GM18520 (cell line): ENCODE measurements around the gene NDUFV3.
"Not testable (repeated sequence)": the region's sequence is repeated elsewhere in the genome, so short reads cannot be mapped to it uniquely, and the experiment has no call there.

Experiments used
- ATAC-seq: cut with Tn5 transposase; IDR thresholded peaks from one replicate; pipeline ENCODE4 v1.9.1; 2021; ENCODE audit not compliant: unreplicated experiment

The NDUFV3 gene

GRCh38 chr21:42883921-42884320 is 9.2 kb upstream of the NDUFV3 start:
- no peak for ATAC-seq

- no peak for ATAC-seq
Measured at GRCh38 chr21:42887326-42887725, 5.8 kb upstream of the NDUFV3 start.

GRCh38 chr21:42892582-42892930 is 553 bp upstream of the NDUFV3 start:
- no peak for ATAC-seq

DNA sequence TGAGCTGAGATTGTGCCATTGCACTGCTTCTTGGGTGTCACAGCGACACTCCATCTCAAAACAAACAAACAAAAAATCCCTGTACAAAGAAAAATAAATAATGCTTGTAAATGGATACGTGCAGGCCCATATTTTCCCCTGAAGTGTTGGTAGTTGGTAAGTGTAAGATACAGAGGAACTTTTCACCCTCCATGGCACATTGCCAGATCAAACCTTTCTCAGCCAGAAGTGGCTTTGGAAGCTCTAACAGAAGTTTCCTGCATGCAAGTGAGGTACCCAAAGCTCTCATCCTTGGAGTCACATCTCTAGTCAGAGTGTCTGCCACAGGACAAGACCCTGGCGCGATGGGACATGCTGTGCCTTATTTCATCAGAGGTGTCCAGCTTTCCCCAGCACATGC is 7.3 kb downstream of the NDUFV3 start:
- no peak for ATAC-seq

DNA sequence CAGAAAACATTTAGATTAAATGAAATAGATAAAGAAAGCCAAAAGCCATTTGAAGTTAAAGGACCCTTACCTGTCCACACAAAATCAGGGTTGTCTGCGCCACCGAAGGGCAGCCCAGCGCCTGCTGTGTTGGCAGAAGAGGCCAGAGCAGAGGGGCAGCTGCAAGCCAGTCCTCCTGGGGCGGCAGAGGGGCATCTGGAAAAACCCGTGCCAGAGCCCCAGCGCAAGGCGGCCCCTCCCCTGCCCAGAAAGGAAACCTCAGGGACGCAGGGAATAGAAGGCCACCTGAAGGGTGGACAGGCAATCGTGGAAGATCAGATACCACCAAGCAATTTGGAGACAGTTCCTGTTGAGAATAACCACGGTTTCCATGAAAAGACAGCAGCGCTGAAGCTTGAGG is 10.7 kb downstream of the NDUFV3 start:
- no peak for ATAC-seq

GRCh38 chr21:42905195-42905594 is 12.1 kb downstream of the NDUFV3 start:
- ATAC-seq: no peak

- no peak for ATAC-seq
Measured at GRCh38 chr21:42906233-42906632, 13.1 kb downstream of the NDUFV3 start.

DNA sequence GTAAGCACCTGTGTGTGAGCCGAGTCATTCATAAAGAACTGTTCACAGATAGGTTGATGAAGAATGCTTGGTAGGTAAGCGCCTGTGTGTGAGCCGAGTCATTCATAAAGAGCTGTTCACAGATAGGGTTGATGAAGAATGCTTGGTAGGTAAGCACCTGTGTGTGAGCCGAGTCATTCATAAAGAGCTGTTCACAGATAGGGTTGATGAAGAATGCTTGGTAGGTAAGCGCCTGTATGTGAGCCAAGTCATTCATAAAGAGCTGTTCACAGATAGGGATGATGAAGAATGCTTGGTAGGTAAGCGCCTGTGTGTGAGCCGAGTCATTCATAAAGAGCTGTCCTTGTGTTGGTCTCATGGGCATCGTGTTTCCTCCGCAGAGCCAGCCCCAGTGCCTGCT is 15.4 kb downstream of the NDUFV3 start:
- not testable (repeated sequence) for ATAC-seq

DNA sequence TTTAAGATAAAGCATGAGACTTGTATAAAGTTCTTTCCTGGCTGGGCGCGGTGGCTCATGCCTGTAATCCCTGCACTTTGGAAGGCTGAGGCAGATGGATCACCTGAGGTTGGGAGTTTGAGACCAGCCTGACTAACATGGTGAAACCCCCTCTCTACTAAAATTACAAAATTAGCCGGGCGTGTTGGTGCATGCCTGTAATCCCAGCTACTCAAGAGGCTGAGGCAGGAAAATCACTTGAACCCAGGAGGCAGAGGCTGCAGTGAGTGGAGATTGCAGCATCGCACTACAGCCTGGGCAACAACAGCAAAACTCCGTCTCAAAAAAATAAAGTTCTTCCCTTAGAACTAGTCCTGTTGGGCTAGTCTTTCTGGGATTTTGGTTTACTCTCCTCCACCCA is 18.8 kb downstream of the NDUFV3 start:
- not testable (repeated sequence) for ATAC-seq

GRCh38 chr21:42913476-42913875 is 20.4 kb downstream of the NDUFV3 start:
- no peak for ATAC-seq

DNA sequence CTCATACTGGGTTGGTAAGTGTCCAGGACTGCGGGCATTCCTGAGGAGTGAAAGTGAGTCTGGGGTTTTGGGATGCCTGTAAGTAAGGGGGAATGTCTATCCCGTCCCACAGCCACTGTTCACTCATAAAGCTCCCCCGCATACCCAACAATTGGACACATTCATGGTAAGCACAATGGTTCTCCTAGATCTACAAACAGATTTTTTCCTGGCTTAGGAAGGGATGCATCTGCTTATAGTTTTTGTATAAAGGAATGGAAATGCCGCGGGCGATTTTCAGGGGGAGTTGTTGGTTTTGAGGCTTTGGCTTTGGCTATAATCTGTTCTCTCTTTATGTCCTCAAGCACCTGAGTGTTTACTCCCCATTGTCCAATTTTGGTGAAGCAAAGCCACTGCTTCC is 25.2 kb downstream of the NDUFV3 start:
- no peak for ATAC-seq

- ATAC-seq: no peak
Measured at GRCh38 chr21:42921927-42922326, 28.8 kb downstream of the NDUFV3 start.

DNA sequence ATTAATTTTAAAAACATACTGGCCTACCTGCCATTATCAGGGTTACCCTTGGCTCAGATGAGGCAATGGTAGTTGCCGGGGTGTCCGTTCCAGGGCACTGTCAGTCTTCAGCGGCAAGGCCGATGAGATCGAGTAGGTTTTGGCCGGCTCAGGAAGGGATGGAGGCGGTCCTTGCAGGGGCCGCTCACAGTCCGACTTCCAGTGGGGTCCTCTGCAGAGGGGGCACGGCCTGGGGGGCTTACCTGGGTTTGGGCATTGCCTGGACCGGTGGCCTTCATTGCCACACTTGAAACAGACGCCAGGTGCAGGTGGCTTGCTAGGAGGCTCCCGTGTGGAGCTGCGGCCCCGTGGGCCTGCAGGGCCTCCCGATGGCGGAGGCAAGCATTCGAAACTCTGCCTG is 29.8 kb downstream of the NDUFV3 start:
- ATAC-seq: no peak

GRCh38 chr21:42923553-42924432 is 30.7 kb downstream of the NDUFV3 start:
- no peak for ATAC-seq

DNA sequence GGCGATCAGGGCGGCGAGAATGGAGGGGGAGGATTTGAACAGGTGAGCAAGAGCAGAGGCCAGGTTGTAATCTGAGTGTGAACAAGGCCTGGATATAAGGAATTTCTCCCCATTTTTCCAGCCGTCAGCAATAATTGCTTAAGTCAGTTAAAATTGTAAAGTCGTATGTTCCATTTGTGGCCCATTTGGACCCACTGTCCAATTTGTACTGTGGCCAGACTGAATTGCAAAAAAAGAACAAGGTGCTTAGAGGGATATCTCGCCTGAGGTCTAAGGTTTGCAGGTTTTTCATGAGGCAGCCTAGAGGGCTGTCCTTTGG is 31.3 kb downstream of the NDUFV3 start:
- ATAC-seq: no peak

DNA sequence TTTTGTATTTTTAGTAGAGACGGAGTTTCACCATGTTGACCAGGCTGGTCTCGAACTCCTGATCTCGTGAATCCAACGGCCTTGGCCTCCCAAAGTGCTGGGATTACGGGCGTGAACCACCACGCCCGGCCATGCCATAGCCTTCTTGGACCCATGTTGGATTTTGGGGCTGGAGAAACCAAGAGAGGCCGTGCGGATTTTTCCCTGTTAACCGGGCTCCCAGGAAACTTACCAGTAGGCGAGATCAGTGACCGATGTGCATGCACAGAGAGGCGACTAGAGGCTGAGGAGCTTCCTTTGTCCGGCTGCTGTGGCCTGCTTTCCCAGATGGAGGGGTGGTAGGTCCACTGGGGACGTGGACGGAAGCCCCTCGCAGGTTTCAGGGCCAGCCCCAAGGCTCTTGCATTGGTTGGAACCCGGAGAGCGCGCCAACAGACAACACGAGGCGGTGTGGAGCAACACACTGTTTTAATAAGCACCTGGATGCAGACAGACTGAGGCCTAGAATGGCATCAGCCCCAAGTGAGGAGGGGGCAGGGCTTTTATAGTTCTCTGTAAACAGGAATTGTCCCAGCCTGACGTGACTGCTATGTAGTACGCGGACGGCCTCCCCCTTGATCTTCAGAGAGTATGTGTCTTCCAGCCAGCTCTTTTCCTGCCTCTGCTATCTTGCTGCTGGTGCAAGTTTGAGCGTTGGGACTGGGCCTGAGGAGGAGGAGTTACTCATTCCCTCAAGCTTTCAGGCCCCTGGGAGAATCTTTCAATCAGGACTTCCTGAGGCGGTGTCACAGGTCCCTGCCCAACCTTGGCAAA is 32.2 kb downstream of the NDUFV3 start, which contains the start of gene ERVH48-1:
Gene ERVH48-1, minus strand, starts transcription at position 517 of the 813 bp plus-strand sequence. CDS start 6,624 bp downstream, outside the sequence.
- no peak for ATAC-seq

DNA sequence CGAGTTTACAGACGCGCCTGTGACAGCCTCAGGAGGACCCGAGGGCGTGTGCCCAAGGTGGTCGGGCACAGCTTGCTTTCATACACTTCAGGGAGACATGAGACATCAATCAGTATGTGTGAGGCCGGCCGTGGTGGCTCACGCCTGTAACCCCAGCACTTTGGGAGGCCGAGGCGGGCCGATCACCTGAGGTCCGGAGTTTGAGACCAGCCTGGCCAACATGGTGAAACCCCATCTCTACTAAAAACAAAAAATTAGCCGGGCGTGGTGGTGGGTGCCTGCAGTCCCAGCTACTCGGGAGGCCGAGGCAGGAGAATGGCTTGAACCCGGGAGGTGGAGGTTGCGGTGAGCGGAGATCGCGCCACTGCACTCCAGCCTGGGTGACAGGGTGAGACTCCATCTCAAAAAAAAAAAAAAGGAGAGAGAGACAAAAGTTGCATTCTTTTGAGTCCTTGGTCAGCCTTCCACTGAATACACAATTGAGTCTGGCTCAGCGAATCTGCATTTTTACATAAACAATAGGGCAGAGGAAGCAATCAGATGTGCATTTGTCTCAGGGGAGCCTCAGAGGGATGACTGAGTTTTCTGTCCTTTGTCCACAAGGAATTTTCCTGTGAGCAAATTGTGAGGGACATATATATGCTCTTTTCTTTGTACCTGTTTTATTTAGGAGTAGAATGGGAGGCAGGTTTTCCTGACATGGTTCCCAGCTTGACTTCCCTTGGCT is 34.5 kb downstream of the NDUFV3 start:
- not testable (repeated sequence) for ATAC-seq

- no peak for ATAC-seq
Measured at GRCh38 chr21:42929969-42930368, 36.9 kb downstream of the NDUFV3 start.

- no peak for ATAC-seq
Measured at GRCh38 chr21:42931560-42932235, 38.6 kb downstream of the NDUFV3 start.

GRCh38 chr21:42932378-42933136 is 39.4 kb downstream of the NDUFV3 start:
- ATAC-seq: not testable (repeated sequence)
